GM12878 (cell line): Measurements from ENCODE around the gene TCP11. TPM values are rescaled to one million over a fixed set of nuclear protein-coding genes. Genes with fewer than 3 reads are reported as not detected.

Experiments used
- ATAC-seq: fragments of 200-7000 bp; cut with Tn5 transposase; 3 replicates; pipeline ENCODE4 v1.9.1; 2020; ENCODE audit warnings: mild to moderate bottlenecking, moderate library complexity
- BruUV-seq: library from RNA; stranded (reverse); fragments of 400-500 nt; replicated peaks from 2 replicates; lab custom pipeline; 2021; lab: Mats Ljungman, UMichigan
- CTCF ChIA-PET: fragments of 300-600 bp; sonication (Branson Sonifier 250); formaldehyde crosslinking; extraction: SDS; loops from one replicate; lab custom pipeline; 2021; ENCODE audit warnings: inconsistent platforms; lab: Yijun Ruan, JAX
- POLR2A ChIA-PET: fragments of 350-600 bp; formaldehyde crosslinking; extraction: SDS; loops from one replicate; lab custom pipeline; 2021; ENCODE audit warnings: inconsistent platforms; lab: Charles Lee
- RAD21 ChIA-PET: fragments of 300-600 bp; sonication (Branson Sonifier 250); formaldehyde crosslinking; loops from one replicate; lab custom pipeline; 2023; ENCODE audit warnings: antibody characterized with exemption; ENCODE audit not compliant: unreplicated experiment; lab: Charles Lee
- SMC1A ChIA-PET: fragments of 300-600 bp; sonication (Branson Sonifier 250); formaldehyde crosslinking; loops from one replicate; lab custom pipeline; 2023; ENCODE audit not compliant: unreplicated experiment, uncharacterized antibody; lab: Charles Lee
- DNase-seq: peaks from one replicate; pipeline ENCODE4 v3.0.0-alpha.2; 2011; ENCODE audit warnings: low read depth, low spot score
- FAIRE-seq: peaks from 3 replicates; lab custom pipeline; 2011; peaks lifted over from hg19 to GRCh38; lab: Jason Lieb, UNC
- H2AFZ ChIP-seq: 2 replicates; pipeline ENCODE4 v1.6.0; 2011; ENCODE audit warnings: low read depth, low read length, control low read depth; ENCODE audit not compliant: control insufficient read depth
- H3K27ac ChIP-seq: 2 replicates; pipeline ENCODE4 v1.5.1; 2011; ENCODE audit warnings: control low read depth; ENCODE audit not compliant: control insufficient read depth, insufficient read depth
- H3K27me3 ChIP-seq, 2 experiments: replicated peaks in 1 of 2; 2 replicates each; pipeline versions ENCODE4 v1.6.0 to v1.6.1; 2011; ENCODE audit warnings: low read length in 1 of 2; ENCODE audit not compliant: control insufficient read depth in 2 of 2, insufficient read depth in 2 of 2
- H3K36me3 ChIP-seq, 2 experiments: 2 replicates each; pipeline ENCODE4 v1.5.1; 2011; ENCODE audit warnings: low read length in 1 of 2; ENCODE audit not compliant: control insufficient read depth in 2 of 2, insufficient read depth in 2 of 2
- H3K4me1 ChIP-seq: 2 replicates; pipeline ENCODE4 v1.6.1; 2011; ENCODE audit warnings: mild to moderate bottlenecking, low read length, moderate library complexity, mixed read lengths; ENCODE audit not compliant: control insufficient read depth, insufficient read depth
- H3K4me2 ChIP-seq: 2 replicates; pipeline ENCODE4 v1.6.0; 2011; ENCODE audit warnings: control low read depth; ENCODE audit not compliant: control insufficient read depth, insufficient read depth
- H3K4me3 ChIP-seq: fragments of 200-600 bp; sonication (generic); 2 replicates; pipeline ENCODE4 v1.5.1; 2016
- H3K79me2 ChIP-seq: 2 replicates; pipeline ENCODE4 v1.6.0; 2011; ENCODE audit warnings: low read length; ENCODE audit not compliant: control insufficient read depth, insufficient read depth
- H3K9ac ChIP-seq: 2 replicates; pipeline ENCODE4 v1.8.0; 2011; ENCODE audit warnings: low read length, control low read depth, mixed read lengths; ENCODE audit not compliant: control insufficient read depth, insufficient read depth
- H3K9me3 ChIP-seq: replicated peaks from 3 replicates; pipeline ENCODE4 v1.5.1; 2011; ENCODE audit warnings: mild to moderate bottlenecking, low read length; ENCODE audit not compliant: control insufficient read depth, insufficient read depth
- H4K20me1 ChIP-seq: 2 replicates; pipeline ENCODE4 v1.6.0; 2011; ENCODE audit not compliant: control insufficient read depth, insufficient read depth
- CEBPB ChIP-seq, 2 experiments: fragments of 150-350 bp in 1 of 2; IDR thresholded peaks; 2 replicates each; pipeline ENCODE4 v1.6.1; 2012 to 2014; ENCODE audit warnings: low read depth in 2 of 2, low read length in 2 of 2, borderline replicate concordance in 1 of 2, inconsistent platforms in 1 of 2
- CHD2 ChIP-seq: IDR thresholded peaks from 2 replicates; pipeline ENCODE4 v1.6.1; 2011; ENCODE audit warnings: low read depth, low read length, improper control_type of control experiment, borderline replicate concordance
- HDGF ChIP-seq: fragments of 450-650 bp; IDR thresholded peaks from 2 replicates; pipeline ENCODE4 v1.6.1; 2016; ENCODE audit warnings: antibody characterized with exemption
- MTA2 ChIP-seq: fragments of 450-650 bp; IDR thresholded peaks from 2 replicates; pipeline ENCODE4 v1.6.1; 2016; ENCODE audit warnings: low read depth, mild to moderate bottlenecking, moderate library complexity
- SMARCA5 ChIP-seq: fragments of 450-650 bp; IDR thresholded peaks from 2 replicates; pipeline ENCODE4 v1.6.1; 2017; ENCODE audit warnings: mild to moderate bottlenecking
- STAT3 ChIP-seq: IDR thresholded peaks from 2 replicates; pipeline ENCODE4 v1.6.1; 2011; ENCODE audit warnings: low read depth, low read length, improper control_type of control experiment
- WRNIP1 ChIP-seq: IDR thresholded peaks from 2 replicates; pipeline ENCODE4 v1.6.1; 2011; ENCODE audit warnings: low read depth, low read length, improper control_type of control experiment, borderline replicate concordance
- WGBS: methylation state at CpG from one replicate; pipeline ENCODE4 v1.1.6; 2016; ENCODE audit warnings: low lambda C conversion rate; ENCODE audit not compliant: insufficient replicate concordance, insufficient coverage; ENCODE audit errors: missing lambda C conversion rate; 5-methylcytosine and 5-hydroxymethylcytosine counted together
- in situ Hi-C: fragments of 300-500 bp; cut with MboI; formaldehyde crosslinking; loops from 9 replicates; pipeline ENCODE4 v1.14.3; 2018; ENCODE audit warnings: mixed read lengths
- intact Hi-C: fragments of 100-400 bp; cut with micrococcal nuclease; formaldehyde crosslinking; loops from one replicate; pipeline ENCODE4 v1.14.2; 2022; ENCODE audit not compliant: unreplicated experiment
- polyA plus RNA-seq, 11 experiments: library from polyadenylated mRNA; depleted of rRNA in 4 of 11; unstranded in 6 of 11; stranded (reverse) in 5 of 11; fragments of >200 nt; fragmentation: Nextera tagmentation in 4 of 11; fragmentation: Illumina TruSeq in 1 of 11; extraction: Ambion mirVana in 4 of 11; extraction: Trizol in 1 of 11; gene quantifications; 1 replicate in 1 of 11; 2 replicates in 10 of 11; pipeline versions ENCODE4 v1.2.1 to v1.2.3, GENCODE V29; 2011 to 2016; ENCODE audit warnings: inconsistent platforms in 2 of 11, missing spikeins in 2 of 11, low read depth in 1 of 11
- total RNA-seq, 4 experiments: library from RNA; depleted of rRNA in 3 of 4; stranded (reverse); fragments of >200 nt in 3 of 4; fragmentation: Illumina TruSeq in 1 of 4; extraction: Trizol in 1 of 4; gene quantifications; 2 replicates each; pipeline versions ENCODE4 v1.2.1 to v1.2.3, GENCODE V29; 2013 to 2021
- TF ChIP-seq, protein P1 (sequence below): fragments of 450-650 bp; IDR thresholded peaks from 2 replicates; pipeline ENCODE4 v1.6.1; 2017; ENCODE audit warnings: mild to moderate bottlenecking, low read depth, inconsistent platforms; ENCODE audit not compliant: poor library complexity, severe bottlenecking
- TF ChIP-seq, protein P2 (sequence below), 3 experiments: IDR thresholded peaks in 2 of 3; conservative IDR thresholded peaks in 1 of 3; 2 replicates each; pipeline ENCODE4 v1.5.1; 2011; ENCODE audit warnings: low read depth in 3 of 3, low read length in 3 of 3, mild to moderate bottlenecking in 3 of 3, control low read depth in 2 of 3, moderate library complexity in 2 of 3, inconsistent platforms in 1 of 3, mixed read lengths in 1 of 3; ENCODE audit not compliant: control insufficient read depth in 2 of 3, insufficient read depth in 1 of 3; ENCODE audit errors: extremely low read depth in 1 of 3

Gene TCP11
- total and polyA plus RNA-seq, 10 of the 15 experiments (the other 5 are each of a cell fraction or from before 2014, with no cell fraction given) = not detected

DNA sequence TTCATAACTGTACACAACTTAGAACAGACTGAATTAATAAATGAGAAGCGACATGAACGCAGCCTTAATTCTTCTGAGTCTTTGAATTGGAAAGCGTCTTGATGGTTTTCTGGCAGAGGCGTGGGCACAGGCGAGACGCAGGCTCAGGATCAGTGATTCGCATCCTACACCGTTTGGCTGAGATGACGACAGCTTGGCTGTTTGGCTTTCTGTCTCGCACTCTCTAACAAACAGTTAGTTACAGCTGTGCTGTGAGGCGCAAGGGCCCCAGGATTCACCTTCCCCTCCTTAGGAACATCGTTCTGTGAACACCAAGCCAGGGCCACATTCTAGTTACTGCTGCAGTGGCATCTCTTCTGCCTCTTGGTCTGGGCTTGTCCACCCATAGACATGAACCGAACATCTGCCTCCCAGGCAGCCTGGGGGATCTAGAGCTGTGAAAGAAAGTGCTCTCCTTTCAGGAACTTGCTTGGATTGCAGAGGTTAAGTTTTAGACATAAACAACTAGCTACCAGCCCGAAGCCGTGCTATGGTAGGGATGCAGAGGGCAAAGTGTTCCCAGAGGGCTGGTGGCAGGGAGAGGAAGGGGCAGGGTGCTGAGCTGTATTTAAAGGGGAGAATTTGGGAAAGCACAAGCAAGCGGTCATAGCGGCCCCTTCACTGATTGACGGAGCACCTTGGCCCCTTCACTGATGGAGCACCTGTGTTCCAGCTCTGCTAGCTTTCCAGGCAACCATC lies 49.6 kb downstream of the TCP11 start:
- H3K27me3 ChIP-seq = no peaks in the 10 kb centered on the region
- ChIA-PET RAD21 (interaction anchor here (1.3 kb wide), 1 partner anchor 104 kb away, joined by 3 read pairs; no protein-coding TSS in a partner anchor), CTCF (interaction anchor here (0.7 kb wide), 1 partner anchor 105 kb away, joined by 3 read pairs; no protein-coding TSS in a partner anchor)
- H3K27ac ChIP-seq = no peak overlapping the region
- TF ChIP-seq STAT3 (no peak), HDGF (no peak), MTA2 (no peak), SMARCA5 (no peak), CHD2 (no peak), CEBPB (IDR thresholded peaks at IDR 0.05; ENCODE audit: borderline replicate concordance in 1 of 2, low read depth in 2 of 2, low read length in 2 of 2) (no peak), WRNIP1 (no peak)
- TF ChIP-seq, protein P1, sequence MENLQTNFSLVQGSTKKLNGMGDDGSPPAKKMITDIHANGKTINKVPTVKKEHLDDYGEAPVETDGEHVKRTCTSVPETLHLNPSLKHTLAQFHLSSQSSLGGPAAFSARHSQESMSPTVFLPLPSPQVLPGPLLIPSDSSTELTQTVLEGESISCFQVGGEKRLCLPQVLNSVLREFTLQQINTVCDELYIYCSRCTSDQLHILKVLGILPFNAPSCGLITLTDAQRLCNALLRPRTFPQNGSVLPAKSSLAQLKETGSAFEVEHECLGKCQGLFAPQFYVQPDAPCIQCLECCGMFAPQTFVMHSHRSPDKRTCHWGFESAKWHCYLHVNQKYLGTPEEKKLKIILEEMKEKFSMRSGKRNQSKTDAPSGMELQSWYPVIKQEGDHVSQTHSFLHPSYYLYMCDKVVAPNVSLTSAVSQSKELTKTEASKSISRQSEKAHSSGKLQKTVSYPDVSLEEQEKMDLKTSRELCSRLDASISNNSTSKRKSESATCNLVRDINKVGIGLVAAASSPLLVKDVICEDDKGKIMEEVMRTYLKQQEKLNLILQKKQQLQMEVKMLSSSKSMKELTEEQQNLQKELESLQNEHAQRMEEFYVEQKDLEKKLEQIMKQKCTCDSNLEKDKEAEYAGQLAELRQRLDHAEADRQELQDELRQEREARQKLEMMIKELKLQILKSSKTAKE = no peak
- TF ChIP-seq, protein P2, sequence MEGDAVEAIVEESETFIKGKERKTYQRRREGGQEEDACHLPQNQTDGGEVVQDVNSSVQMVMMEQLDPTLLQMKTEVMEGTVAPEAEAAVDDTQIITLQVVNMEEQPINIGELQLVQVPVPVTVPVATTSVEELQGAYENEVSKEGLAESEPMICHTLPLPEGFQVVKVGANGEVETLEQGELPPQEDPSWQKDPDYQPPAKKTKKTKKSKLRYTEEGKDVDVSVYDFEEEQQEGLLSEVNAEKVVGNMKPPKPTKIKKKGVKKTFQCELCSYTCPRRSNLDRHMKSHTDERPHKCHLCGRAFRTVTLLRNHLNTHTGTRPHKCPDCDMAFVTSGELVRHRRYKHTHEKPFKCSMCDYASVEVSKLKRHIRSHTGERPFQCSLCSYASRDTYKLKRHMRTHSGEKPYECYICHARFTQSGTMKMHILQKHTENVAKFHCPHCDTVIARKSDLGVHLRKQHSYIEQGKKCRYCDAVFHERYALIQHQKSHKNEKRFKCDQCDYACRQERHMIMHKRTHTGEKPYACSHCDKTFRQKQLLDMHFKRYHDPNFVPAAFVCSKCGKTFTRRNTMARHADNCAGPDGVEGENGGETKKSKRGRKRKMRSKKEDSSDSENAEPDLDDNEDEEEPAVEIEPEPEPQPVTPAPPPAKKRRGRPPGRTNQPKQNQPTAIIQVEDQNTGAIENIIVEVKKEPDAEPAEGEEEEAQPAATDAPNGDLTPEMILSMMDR (IDR thresholded peaks at IDR 0.05 in 2 of 3, conservative IDR thresholded peaks at IDR 0.05 in 1 of 3; ENCODE audit: control insufficient read depth in 2 of 3, extremely low read depth in 1 of 3, insufficient read depth in 1 of 3, low read depth in 3 of 3, low read length in 3 of 3) = no peak
- TF ChIP-seq, all 136 proteins: peak for 0
- H3K4me2 ChIP-seq = no peak overlapping the region
- H3K4me3 ChIP-seq = no peak overlapping the region
- 91% methylated on average over 18 of the region's 18 CpGs for WGBS
- ChIA-PET POLR2A (no interaction called here), SMC1A (interaction anchor here (1.1 kb wide), 1 partner anchor 48 kb away, joined by 3 read pairs; no protein-coding TSS in a partner anchor)
- in situ Hi-C loops = no loop called here
- FAIRE-seq = no peak
- H3K4me1 ChIP-seq = no peaks in the 10 kb centered on the region
- H2AFZ ChIP-seq = no peak overlapping the region
- DNase-seq = no peak
- H3K9ac ChIP-seq = no peak overlapping the region
- H3K79me2 ChIP-seq = no peaks in the 10 kb centered on the region
- no peak for ATAC-seq
- no peaks in the 10 kb centered on the region for H4K20me1 ChIP-seq
- no peaks in the 10 kb centered on the region for H3K9me3 ChIP-seq
- no TSS peak for BruUV-seq
- H3K36me3 ChIP-seq = no peaks in the 10 kb centered on the region; a peak in 1 of 4 replicates
- intact Hi-C loops = no loop called here
